ENCODE measurements around the gene OBSL1. TPM values are rescaled to one million over a fixed set of nuclear protein-coding genes. Genes with fewer than 3 reads are reported as not detected.

Gene OBSL1
- total and polyA plus RNA-seq, 9 donors, result 53.2 to 740 (median 468) TPM

DNA sequence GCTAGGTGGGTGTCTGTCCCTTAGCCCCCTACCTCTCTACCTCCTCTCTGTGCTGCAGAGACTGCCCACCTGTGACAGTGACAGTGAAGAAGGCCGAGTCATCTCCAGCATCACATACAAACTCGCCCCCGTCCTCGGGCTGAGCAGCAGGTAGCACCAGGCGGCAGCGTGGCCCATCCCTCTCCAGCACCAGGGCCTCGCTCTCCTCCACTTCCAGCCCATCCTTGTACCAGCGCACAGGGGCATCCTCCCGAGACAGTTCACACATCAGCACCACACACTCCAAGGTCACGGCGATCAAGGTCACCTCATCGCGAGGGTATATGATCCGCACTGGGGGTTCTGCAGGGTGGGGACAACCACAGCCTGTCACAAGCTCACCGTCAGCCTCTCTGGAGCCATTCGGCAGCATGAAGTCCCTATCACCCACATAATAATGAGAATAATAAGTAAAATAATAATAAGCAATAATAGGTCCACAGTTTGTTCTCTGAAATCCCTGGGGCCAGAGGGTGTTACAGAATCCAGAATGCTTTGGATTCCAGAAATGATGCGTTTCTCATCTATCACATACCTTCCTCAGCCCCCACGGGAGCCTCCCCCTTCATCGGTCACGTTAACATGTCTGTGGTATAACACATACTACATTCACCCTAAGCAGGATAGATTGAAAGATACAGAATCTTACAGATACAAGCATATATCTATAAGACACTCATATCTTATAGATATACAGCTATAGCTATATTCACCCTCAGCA, 12.0 kb downstream of the OBSL1 start:
- no peak overlapping the region for H3K27ac ChIP-seq
- 56 to 76% (median 57%) methylated on average over 20 of the region's 20 CpGs for WGBS, 3 donors
- intact Hi-C loops (cut with DNase I), result loop anchor here in 2 of 4 donors (5.0 kb wide), 2 partner anchors 78 to 83 kb away; no protein-coding TSS in a partner anchor
- peak in 3 of 5 donors; percentile 27 to 42 (median 32) for DNase-seq
- no peaks in the 10 kb centered on the region for H3K36me3 ChIP-seq
- no peaks in the 10 kb centered on the region for H3K9me3 ChIP-seq
- peaks cover 4% of the 10 kb centered on the region for H3K4me1 ChIP-seq (ENCODE audit: insufficient read depth)
- H3K27me3 ChIP-seq, result no peaks in the 10 kb centered on the region
- H3K4me3 ChIP-seq, result no peak overlapping the region
- TF ChIP-seq CTCF (IDR thresholded peaks at IDR 0.05) (no peak), POLR2A (IDR thresholded peaks at IDR 0.05) (no peak), EP300 (IDR thresholded peaks at IDR 0.05) (no peak)

- intact Hi-C loops (cut with DNase I), result loop anchor here in 2 of 4 donors (5.0 kb wide), 2 partner anchors 79 to 84 kb away; no protein-coding TSS in a partner anchor
- TF ChIP-seq CTCF (IDR thresholded peaks at IDR 0.05) (no peak), EP300 (IDR thresholded peaks at IDR 0.05) (no peak), POLR2A (IDR thresholded peaks at IDR 0.05) (no peak)
- 86 to 92% (median 91%) methylated on average over 13 to 25 of the region's 25 CpGs for WGBS, 3 donors
- Histone ChIP-seq H3K36me3 (no peaks in the 10 kb centered on the region), H3K27me3 (no peaks in the 10 kb centered on the region), H3K4me1 (ENCODE audit: insufficient read depth) (peaks cover 4% of the 10 kb centered on the region), H3K27ac (no peak overlapping the region), H3K9me3 (no peaks in the 10 kb centered on the region), H3K4me3 (no peak overlapping the region)
- peak in 1 of 5 donors; percentile 44 for DNase-seq
These were observed 13.3 kb downstream of the OBSL1 start for GRCh38 chr2:219557791-219558785.

DNA sequence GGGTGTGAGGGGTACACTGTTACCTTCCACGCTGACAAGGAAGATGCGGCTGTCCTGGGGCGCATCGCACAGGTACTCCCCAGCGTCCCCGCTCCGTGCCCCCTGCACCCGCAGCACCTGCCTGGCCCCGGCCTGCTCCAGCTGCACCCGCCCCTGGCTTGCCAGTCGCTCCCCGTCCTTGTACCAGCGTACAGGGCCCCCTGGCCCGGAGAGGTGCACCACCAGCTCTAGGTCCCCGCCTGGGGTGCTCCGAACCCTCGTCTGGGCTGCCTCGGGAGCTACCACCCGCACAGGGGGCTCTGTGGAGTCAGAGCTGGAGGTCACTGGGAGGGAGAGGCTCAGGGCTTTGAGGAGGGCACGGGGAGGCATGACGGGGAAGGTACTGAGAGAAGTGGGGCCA, 14.0 kb downstream of the OBSL1 start:
- Histone ChIP-seq H3K4me3 (no peak overlapping the region), H3K27me3 (no peaks in the 10 kb centered on the region), H3K36me3 (no peaks in the 10 kb centered on the region), H3K27ac (no peak overlapping the region), H3K4me1 (ENCODE audit: insufficient read depth) (peaks cover 6% of the 10 kb centered on the region), H3K9me3 (no peaks in the 10 kb centered on the region)
- 89 to 91% (median 90%) methylated on average over 21 of the region's 21 CpGs for WGBS, 3 donors
- DNase-seq, result peak in 1 of 5 donors; percentile 49
- TF ChIP-seq EP300 (IDR thresholded peaks at IDR 0.05), result no peak
- no peak for TF ChIP-seq CTCF (IDR thresholded peaks at IDR 0.05)
- no peak for TF ChIP-seq POLR2A (IDR thresholded peaks at IDR 0.05)
- intact Hi-C loops (cut with DNase I), result loop anchor here in 2 of 4 donors (5.0 kb wide), 2 partner anchors 80 to 85 kb away; no protein-coding TSS in a partner anchor

- WGBS, 3 donors, result 88 to 91% (median 90%) methylated on average over 19 of the region's 19 CpGs
- intact Hi-C loops (cut with DNase I), result loop anchor here in 2 of 4 donors (5.0 kb wide), 2 partner anchors 81 to 86 kb away; no protein-coding TSS in a partner anchor
- no peaks in the 10 kb centered on the region for H3K9me3 ChIP-seq
- no peak overlapping the region for H3K4me3 ChIP-seq
- H3K27ac ChIP-seq, result no peak overlapping the region
- peaks cover 6% of the 10 kb centered on the region for H3K4me1 ChIP-seq (ENCODE audit: insufficient read depth)
- DNase-seq, result no peak
- H3K36me3 ChIP-seq, result no peaks in the 10 kb centered on the region
- H3K27me3 ChIP-seq, result no peaks in the 10 kb centered on the region
- TF ChIP-seq POLR2A (IDR thresholded peaks at IDR 0.05) (no peak), EP300 (IDR thresholded peaks at IDR 0.05) (no peak), CTCF (IDR thresholded peaks at IDR 0.05) (no peak)
These were observed 14.9 kb downstream of the OBSL1 start for GRCh38 chr2:219556413-219556812.

Data from ovary (tissue), 9 donors.